Stimulated activated CD4-positive, alpha-beta T cell treated with anti-CD3 and anti-CD28 coated beads, Interleukin-1b, Interleukin-23, amount 100 ng/mL, for 4 hours (primary cell): Measurements from ENCODE around the gene BNIP3.
A peak's percentile ranks its signal among the peaks of the same experiment; 100 is the strongest.

ENCODE experiments used
- DNase-seq, 2 donors: peaks; one replicate each; pipeline ENCODE4 v3.0.0-alpha.2; 2020; ENCODE audit warnings: low read depth in 2 of 2

BNIP3 gene

GRCh38 chr10:131981429-131982184, at the start of gene BNIP3:
TSS of gene BNIP3 (minus strand) at chr10:131981923. CDS start at chr10:131981806, 117 bp downstream.
- DNase-seq, result peak; percentile 91 to 99

DNA sequence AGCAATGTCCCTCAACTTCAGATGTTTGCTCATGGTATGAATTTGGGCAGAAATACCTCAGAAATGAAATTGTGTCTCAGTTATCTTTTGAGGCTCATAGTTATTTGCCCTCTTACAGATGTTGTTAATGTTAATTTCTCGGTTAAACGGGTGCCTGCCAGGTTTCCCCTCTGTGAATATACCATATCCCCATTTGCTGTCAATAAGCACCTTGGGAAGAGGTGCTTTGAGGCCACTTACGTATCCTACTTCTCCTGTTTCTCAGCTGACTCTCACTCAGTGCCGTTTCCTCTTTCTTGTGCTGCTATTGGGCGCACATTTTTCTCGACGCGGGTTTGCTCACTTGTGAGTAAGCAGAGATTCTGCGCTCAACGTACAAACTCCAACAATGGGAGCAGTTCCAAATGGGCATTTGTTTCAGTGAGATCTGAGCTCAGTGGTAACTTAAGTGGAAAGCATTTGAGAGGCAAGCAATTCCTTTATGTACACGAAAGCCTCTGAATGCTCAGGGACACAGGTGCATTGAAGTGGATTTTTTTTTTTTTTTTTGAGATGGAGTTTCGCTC, 49.3 kb upstream of the BNIP3 start:
- no peak for DNase-seq

- no peak for DNase-seq
Observed at GRCh38 chr10:132028706-132029105, 47.0 kb upstream of the BNIP3 start.

GRCh38 chr10:132027423-132027983, 45.8 kb upstream of the BNIP3 start:
- DNase-seq, result no peak

- DNase-seq, result peak; percentile 73 to 75
Observed at GRCh38 chr10:132023092-132023811, 41.5 kb upstream of the BNIP3 start.

GRCh38 chr10:132022241-132022640, 40.5 kb upstream of the BNIP3 start:
- no peak for DNase-seq

GRCh38 chr10:132021504-132022143, 39.9 kb upstream of the BNIP3 start:
- no peak for DNase-seq

DNA sequence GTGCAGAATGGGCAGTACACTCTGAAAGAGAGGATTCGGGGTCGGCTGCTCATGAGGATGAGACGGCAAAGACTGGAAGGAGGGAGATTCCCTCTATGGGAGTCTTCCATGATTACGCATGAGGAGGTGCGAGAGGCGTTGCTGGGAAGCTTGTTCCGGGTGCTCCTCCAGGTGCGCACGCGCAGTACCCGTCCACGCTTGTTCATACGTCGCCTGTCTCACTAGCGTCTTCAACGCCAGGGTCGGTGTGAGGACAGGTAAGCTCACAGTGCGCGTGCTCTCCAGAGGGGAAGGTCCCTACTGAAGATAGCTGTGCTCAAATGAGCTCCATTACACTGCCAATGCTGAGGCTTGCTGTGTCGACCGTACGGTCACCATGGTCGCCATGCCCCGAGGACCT, 39.3 kb upstream of the BNIP3 start:
- DNase-seq, result no peak

GRCh38 chr10:132020456-132020855, 38.7 kb upstream of the BNIP3 start:
- no peak for DNase-seq

- no peak for DNase-seq
Observed at GRCh38 chr10:132019366-132019765, 37.6 kb upstream of the BNIP3 start.

DNA sequence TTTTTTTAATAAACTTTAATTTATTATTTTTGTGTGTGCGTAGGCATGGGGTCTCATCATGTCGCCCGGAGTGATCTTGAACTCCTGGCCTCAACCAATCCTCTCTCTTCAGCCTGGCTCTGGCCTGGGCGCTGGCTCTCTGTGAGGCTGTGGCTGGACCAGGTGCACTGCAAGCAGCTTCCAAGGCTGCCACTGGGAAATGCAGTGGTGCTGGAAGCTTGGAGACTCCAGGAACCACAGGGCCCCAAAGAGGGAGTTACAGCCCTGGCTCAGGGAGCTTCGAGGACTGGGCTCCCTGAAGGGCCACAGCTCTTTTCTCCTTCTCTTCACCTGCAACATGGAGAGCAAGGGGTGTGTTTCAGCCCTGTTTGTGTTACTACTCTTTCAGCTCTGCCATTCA, 36.7 kb upstream of the BNIP3 start:
- DNase-seq, result no peak

GRCh38 chr10:132016514-132016913, 34.8 kb upstream of the BNIP3 start:
- DNase-seq, result no peak

DNA sequence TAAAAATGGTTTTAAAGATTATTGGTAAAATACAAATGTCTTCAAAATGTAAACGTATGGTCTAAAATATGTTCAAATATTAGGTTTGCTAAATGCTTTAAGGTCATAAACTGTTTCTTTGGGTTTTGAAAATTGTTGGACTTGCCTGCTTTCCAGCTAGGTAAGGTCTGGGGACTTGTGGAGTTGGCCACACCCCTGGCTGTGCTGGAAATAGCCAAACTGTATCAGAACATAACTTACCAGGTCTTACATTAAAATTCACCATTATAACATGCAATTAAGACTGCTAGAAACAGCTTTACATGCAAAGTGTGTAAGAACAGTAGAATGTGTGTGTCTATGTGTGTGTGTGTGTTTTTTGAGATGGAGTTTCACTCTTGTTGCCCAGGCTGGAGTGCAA, 29.7 kb upstream of the BNIP3 start:
- no peak for DNase-seq

DNA sequence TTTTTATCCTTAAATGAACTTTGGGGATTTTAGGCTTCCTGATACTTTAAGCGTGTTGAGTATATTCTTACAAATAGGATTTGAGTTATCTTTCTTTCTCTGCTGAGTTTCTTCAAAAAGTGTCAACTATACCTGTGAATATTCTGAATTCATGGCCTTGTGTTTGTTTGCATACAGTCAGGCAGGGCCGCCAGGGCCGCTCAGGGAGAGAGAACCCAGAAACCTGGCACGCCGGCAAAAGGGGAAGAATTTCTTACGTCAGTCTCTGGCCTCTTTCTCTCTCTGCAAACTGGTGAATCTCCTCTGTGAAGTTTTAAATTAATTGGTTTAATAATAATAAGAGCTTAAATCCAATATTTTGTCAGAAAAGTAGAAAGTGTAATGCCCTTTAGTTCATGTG, 29.3 kb upstream of the BNIP3 start:
- no peak for DNase-seq

GRCh38 chr10:132010483-132010882, 28.8 kb upstream of the BNIP3 start:
- no peak for DNase-seq

GRCh38 chr10:132009575-132009974, 27.9 kb upstream of the BNIP3 start:
- no peak for DNase-seq

- DNase-seq, result no peak
Observed at GRCh38 chr10:132007681-132008080, 26.0 kb upstream of the BNIP3 start.

DNA sequence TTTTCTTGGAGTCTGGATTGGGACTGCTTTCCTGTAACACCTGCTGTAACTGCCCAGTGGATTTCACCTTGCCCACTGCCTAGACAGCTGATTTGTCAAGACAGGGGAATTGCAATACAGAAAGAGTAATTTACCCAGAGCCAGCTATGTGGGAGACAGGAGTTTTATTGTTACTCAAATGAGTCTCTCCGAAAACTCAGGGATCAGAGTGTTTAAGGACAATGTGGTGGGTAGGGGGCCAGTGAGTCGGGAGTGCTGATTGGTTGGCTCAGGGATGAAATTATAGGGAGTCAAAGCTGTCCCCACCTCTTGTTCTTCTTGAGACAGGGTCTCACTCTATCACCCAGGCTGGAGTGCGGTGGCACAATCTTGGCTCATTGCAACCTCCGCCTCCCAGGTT, 25.2 kb upstream of the BNIP3 start:
- no peak for DNase-seq

- DNase-seq, result no peak
Observed at GRCh38 chr10:132005147-132005546, 23.4 kb upstream of the BNIP3 start.

DNA sequence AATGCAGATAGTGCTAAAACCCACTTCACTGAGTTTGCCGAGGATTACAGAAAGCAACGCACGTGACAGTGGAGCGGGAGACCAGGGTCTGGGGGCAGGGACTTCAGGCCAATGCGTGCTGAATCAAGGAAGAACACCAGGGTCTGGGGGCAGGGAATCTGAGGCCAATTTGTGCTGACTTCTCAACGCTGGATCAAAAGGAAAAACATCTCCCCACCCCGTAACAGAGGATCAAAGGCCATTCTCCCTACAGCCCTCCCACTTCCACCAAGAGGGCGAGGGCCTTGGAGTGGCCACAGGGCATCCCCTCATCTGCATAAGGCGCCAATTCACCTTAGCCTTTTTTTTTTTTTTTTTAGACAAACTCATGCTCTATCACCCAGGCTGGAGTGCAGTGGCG, 22.3 kb upstream of the BNIP3 start:
- DNase-seq, result no peak

- no peak for DNase-seq
Observed at GRCh38 chr10:132003282-132003924, 21.7 kb upstream of the BNIP3 start.

- DNase-seq, result no peak
Observed at GRCh38 chr10:132002004-132002403, 20.3 kb upstream of the BNIP3 start.
